ENCODE results near the gene TNIP2.

Gene TNIP2

DNA sequence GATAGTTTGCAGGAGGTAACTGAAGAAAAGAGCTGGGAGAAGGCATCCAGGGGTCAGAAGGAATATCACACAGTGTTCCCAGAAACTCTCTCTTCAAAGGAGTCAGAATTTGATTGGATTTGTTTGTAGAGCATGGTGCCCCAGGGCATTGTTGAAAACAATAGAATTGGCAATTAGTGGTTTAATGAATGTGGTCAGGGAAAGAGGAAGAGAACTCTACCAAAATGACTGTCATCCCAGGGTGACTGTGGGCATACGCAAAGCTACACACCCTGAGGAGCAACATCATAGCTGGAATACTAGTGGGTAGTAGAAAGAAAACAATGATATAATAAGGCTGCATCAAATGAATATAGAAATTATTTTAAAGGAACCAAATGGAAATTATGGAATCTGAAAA lies 21.5 kb downstream of the TNIP2 start:
- DNase-seq (ENCODE audit: insufficient read length, low spot score) (no peak), FAIRE-seq (no peak)
- TF ChIP-seq, protein P1, sequence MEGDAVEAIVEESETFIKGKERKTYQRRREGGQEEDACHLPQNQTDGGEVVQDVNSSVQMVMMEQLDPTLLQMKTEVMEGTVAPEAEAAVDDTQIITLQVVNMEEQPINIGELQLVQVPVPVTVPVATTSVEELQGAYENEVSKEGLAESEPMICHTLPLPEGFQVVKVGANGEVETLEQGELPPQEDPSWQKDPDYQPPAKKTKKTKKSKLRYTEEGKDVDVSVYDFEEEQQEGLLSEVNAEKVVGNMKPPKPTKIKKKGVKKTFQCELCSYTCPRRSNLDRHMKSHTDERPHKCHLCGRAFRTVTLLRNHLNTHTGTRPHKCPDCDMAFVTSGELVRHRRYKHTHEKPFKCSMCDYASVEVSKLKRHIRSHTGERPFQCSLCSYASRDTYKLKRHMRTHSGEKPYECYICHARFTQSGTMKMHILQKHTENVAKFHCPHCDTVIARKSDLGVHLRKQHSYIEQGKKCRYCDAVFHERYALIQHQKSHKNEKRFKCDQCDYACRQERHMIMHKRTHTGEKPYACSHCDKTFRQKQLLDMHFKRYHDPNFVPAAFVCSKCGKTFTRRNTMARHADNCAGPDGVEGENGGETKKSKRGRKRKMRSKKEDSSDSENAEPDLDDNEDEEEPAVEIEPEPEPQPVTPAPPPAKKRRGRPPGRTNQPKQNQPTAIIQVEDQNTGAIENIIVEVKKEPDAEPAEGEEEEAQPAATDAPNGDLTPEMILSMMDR (IDR thresholded peaks at IDR 0.05; ENCODE audit: insufficient read depth, missing control alignments): no peak

DNA sequence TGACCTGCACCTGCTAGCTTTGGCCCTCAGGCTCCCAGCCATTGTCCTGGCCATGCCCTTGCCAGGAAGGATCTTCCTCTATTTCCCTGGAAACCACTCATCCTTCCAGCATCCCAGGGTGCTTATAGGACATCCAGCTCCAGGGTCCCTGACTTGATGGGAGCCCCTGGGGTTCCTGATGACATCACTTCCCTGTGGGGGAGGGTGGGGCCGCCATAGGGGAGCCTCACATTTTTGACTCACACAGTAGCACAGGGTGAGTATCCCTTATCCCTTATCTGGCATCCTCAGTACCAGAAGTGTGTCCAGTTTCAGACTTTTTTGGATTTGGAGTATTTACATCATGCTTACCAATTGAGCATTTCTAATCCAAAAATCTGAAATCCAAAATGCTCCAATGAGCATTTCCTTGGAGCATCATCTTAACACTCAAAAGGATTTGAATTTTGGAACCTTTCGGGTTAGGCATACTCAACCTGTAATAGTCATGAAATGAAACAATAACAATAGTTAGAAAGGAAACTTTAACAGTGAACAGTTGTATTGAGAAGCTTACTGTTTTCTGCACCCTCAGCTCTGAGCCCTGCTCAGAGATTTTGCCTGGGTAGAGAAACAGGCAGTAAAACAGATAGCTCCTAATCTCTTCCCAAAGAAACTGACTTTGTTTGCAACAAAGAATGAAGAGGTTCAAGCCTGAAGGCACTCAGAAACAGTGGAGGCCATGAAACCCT lies 22.1 kb downstream of the TNIP2 start:
- DNase-seq (ENCODE audit: insufficient read length, low spot score) (no peak), FAIRE-seq (no peak)
- TF ChIP-seq, protein P1 (IDR thresholded peaks at IDR 0.05; ENCODE audit: insufficient read depth, missing control alignments): no peak

DNA sequence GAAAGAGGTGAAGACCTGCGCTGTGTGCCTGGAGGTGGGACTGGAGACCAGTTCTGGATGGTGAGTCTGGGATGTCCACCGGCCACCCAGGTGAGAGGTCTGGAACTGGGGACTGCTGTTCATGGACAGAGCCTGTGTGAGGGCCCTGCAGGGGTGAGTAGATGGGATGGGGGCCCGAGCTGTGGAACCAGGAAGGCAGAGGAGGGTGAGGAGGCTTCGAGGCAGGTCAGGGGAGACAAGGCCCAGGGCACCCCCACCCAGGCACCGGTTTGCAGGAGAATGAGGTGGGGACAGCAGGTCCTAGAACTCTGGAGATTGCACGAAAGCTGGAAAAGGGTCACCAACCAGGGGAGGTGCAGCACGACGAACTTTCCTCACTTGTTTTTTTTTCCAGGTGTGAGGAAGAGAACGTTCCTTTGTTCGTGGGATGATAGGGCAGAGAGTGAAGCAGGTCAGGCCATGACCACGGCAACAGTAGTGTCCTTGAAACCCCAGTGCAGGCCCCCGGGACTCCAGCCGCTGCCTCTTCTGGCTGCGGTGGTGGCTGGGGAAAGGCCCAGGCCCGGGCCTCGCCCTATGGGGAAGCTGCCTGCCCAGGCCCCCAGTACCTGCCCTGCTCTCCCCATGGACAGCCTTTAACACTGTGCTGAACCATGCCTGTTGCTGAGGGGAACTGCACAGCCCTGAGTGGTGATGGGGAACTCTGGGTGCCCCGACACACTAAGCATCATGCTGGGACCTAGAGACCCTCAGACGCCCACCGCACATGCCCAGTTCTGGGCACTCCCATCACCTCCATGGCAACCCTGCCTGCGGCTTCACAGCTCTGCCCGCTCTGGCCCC lies 22.9 kb downstream of the TNIP2 start:
- no peak for FAIRE-seq
- DNase-seq (ENCODE audit: insufficient read length, low spot score): no peak
- TF ChIP-seq, protein P1 (IDR thresholded peaks at IDR 0.05; ENCODE audit: insufficient read depth, missing control alignments): no peak

DNA sequence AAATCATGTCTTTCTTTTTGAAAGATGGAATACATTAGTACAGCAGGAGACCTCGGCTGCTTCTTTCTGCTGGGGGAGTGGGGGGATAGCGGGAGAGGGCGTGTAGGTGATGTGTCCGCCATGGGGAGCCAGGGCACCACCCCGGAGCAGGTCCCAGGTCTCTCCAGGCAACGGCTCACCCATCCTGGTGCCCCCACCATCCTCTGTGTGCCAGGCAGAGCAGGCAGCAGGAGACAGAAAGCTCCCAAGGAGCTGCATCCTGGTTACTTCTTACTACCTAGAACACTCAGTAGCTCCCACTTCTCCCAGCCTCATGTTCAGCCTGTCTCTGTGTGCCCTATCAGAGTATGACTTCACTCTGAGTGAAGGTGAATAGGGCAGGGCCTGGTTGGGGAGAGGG lies 23.6 kb downstream of the TNIP2 start:
- TF ChIP-seq, protein P1 (IDR thresholded peaks at IDR 0.05; ENCODE audit: insufficient read depth, missing control alignments): no peak
- DNase-seq (ENCODE audit: insufficient read length, low spot score): no peak
- no peak for FAIRE-seq

DNA sequence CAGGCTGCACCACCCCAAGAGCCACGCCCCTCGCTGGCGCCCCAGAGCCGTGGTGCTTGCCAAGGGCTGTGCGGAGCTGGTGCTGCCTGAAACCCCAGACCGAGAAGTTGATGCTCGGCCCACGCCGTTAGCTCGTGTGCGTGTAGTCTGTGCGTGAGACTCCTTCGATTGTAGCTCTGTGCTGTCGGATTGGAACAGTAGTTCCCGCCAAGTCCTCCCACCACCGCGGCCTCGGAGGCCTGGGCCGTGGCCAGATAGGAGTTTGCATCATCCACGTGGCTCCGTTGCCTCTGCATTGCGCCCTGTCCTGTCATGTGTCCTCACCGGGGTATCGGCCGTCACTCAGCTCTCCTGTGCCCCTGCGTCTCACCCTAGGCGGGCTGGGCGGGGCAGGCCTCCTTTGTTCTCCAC lies 24.2 kb downstream of the TNIP2 start:
- FAIRE-seq: no peak
- TF ChIP-seq, protein P1 (IDR thresholded peaks at IDR 0.05; ENCODE audit: insufficient read depth, missing control alignments): no peak
- no peak for DNase-seq (ENCODE audit: insufficient read length, low spot score)

DNA sequence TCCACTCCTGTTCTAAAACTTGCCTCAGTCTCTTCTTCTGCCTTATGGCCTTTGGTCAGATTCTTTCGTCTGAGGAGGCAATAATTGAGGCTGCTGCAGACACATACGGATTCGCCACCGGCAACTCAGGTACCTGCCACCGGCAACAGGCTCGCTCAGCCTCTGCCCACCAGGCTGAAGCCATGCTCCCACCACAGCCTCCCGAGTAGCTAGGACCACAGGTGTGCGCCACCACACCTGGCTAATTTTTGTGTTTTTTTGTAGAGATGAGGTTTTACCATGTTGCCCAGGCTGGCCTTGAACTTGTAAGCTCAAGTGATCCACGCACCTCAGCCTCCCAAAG lies 26.6 kb downstream of the TNIP2 start:
- FAIRE-seq (no peak), DNase-seq (ENCODE audit: insufficient read length, low spot score) (no peak)
- TF ChIP-seq, protein P1 (IDR thresholded peaks at IDR 0.05; ENCODE audit: insufficient read depth, missing control alignments): no peak

Measured in D721Med (cell line).